ENCODE data around the gene GTPBP8. TPM values are rescaled to one million over a fixed set of nuclear protein-coding genes. Genes with fewer than 3 reads are reported as not detected.

Gene GTPBP8
- total and polyA plus RNA-seq, 2 of the 13 experiments (the other 11 are each of a cell fraction or from before 2014, with no cell fraction given) = 12.5 to 16.7 TPM

DNA sequence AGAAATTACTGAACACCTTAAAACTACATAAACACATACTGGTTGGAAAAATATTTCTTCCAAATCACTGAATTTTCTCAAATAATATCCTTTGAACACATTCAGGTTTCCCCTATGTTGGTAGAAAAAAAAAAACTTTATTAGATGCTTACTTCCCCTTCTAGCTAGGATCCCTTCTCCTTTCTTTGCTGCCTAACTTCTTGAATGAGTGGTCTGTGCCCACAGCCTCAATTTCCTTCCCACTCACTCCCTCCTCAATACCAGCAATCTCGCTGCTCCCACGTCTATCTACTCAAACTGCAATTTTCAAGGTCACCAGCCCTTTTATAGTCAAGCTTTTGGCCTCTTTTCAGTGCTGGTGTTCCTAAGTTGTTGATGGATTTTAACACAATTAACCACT is 24.2 kb upstream of the GTPBP8 start:
- no peaks in the 10 kb centered on the region for H3K27me3 ChIP-seq (ENCODE audit: control insufficient read depth in 1 of 2, insufficient read depth in 2 of 2, low read length in 2 of 2)
- H3K27ac ChIP-seq (ENCODE audit: extremely low read length, insufficient read depth, low read length) = no peak overlapping the region
- no peaks in the 10 kb centered on the region for H3K79me2 ChIP-seq (ENCODE audit: insufficient read depth, low read length)
- H4K20me1 ChIP-seq (ENCODE audit: insufficient read depth, low read length) = no peaks in the 10 kb centered on the region
- no peak overlapping the region for H3K4me2 ChIP-seq (ENCODE audit: low read depth, low read length)
- in situ Hi-C loops (cut with HindIII; ENCODE audit: extremely low pct_ligation_motif_present, low pct_unique_long_range_greater_than_20kb) (no loop called here), intact Hi-C loops (cut with micrococcal nuclease; ENCODE audit: unreplicated experiment) (no loop called here)
- TF ChIP-seq, protein P1, sequence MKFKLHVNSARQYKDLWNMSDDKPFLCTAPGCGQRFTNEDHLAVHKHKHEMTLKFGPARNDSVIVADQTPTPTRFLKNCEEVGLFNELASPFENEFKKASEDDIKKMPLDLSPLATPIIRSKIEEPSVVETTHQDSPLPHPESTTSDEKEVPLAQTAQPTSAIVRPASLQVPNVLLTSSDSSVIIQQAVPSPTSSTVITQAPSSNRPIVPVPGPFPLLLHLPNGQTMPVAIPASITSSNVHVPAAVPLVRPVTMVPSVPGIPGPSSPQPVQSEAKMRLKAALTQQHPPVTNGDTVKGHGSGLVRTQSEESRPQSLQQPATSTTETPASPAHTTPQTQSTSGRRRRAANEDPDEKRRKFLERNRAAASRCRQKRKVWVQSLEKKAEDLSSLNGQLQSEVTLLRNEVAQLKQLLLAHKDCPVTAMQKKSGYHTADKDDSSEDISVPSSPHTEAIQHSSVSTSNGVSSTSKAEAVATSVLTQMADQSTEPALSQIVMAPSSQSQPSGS (CRISPR knock-in tag; IDR thresholded peaks at IDR 0.05) = no peak
- no peak for TF ChIP-seq CENPT (CRISPR knock-in tag; IDR thresholded peaks at IDR 0.05; ENCODE audit: low read depth)
- no peak for TF ChIP-seq KDM2A (CRISPR knock-in tag; IDR thresholded peaks at IDR 0.05; ENCODE audit: borderline replicate concordance, low read depth)
- TF ChIP-seq RNF2 (conservative IDR thresholded peaks at IDR 0.05; ENCODE audit: low read depth) = no peak
- H3K4me3 ChIP-seq (replicated peaks in 1 of 3; ENCODE audit: insufficient read depth in 1 of 3, low read depth in 2 of 3, low read length in 3 of 3) = no peak overlapping the region
- ATAC-seq = no peak
- no peak overlapping the region for H2AFZ ChIP-seq (ENCODE audit: low read length)
- H3K9me3 ChIP-seq (ENCODE audit: low read length) = peaks cover 8% of the 10 kb centered on the region; the same call in 1 of the 2 replicates
- DNase-seq (ENCODE audit: low spot score) = no peak
- no peaks in the 10 kb centered on the region for H3K4me1 ChIP-seq (ENCODE audit: insufficient read depth, low read length)
- no TSS peak for BruUV-seq (replicated peaks)
- no peaks in the 10 kb centered on the region for H3K36me3 ChIP-seq (replicated peaks in 1 of 2; ENCODE audit: control insufficient read depth in 1 of 2, insufficient read depth in 2 of 2, low read length in 2 of 2)
- FAIRE-seq = no peak
- no peak overlapping the region for H3K9ac ChIP-seq (ENCODE audit: insufficient read depth, low read depth, low read length)
- POLR2A ChIA-PET = no interaction called here
- CTCF ChIA-PET (ENCODE audit: low intra/inter-chr PET ratio, low total read pairs) = no interaction called here
- WGBS (ENCODE audit: low lambda C conversion rate) = 3% methylated on average over 2 of the region's 2 CpGs

DNA sequence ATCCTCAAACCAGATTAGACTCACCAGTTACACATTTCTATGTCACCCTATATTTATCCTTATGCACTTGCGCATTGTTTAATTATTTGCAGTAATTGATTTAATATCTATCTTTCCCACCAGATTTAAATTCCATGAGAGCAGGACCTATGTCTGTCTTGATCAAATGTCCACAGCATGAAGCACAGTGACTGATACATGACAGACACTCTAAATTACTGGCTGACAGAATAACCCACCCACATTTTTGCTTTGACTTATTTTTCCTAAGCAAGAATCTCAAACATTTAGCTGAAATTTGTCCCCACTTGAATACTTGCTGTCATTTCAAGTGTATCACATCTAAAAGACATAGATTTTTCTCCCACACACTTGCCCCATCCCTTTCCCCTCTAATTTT is 23.4 kb upstream of the GTPBP8 start:
- FAIRE-seq = no peak
- intact Hi-C loops (cut with micrococcal nuclease; ENCODE audit: unreplicated experiment) = no loop called here
- CTCF ChIA-PET (ENCODE audit: low intra/inter-chr PET ratio, low total read pairs) = no interaction called here
- TF ChIP-seq SP140L (CRISPR knock-in tag; IDR thresholded peaks at IDR 0.05; ENCODE audit: borderline replicate concordance) (no peak), AHR (CRISPR knock-in tag; IDR thresholded peaks at IDR 0.05) (no peak), ZNF570 (CRISPR knock-in tag; IDR thresholded peaks at IDR 0.05; ENCODE audit: borderline replicate concordance) (no peak), NFYB (CRISPR knock-in tag; IDR thresholded peaks at IDR 0.05) (no peak), NR2F2 (IDR thresholded peaks at IDR 0.05; ENCODE audit: borderline replicate concordance, low read depth) (no peak), JUN (CRISPR knock-in tag; IDR thresholded peaks at IDR 0.05) (no peak), HMG20B (CRISPR knock-in tag; conservative IDR thresholded peaks at IDR 0.05) (no peak), ZNF577 (CRISPR knock-in tag; IDR thresholded peaks at IDR 0.05; ENCODE audit: borderline replicate concordance, low read depth) (no peak), PRPF4 (IDR thresholded peaks at IDR 0.05; ENCODE audit: low read depth, low read length, poor library complexity, severe bottlenecking) (no peak)
- TF ChIP-seq, protein P2, sequence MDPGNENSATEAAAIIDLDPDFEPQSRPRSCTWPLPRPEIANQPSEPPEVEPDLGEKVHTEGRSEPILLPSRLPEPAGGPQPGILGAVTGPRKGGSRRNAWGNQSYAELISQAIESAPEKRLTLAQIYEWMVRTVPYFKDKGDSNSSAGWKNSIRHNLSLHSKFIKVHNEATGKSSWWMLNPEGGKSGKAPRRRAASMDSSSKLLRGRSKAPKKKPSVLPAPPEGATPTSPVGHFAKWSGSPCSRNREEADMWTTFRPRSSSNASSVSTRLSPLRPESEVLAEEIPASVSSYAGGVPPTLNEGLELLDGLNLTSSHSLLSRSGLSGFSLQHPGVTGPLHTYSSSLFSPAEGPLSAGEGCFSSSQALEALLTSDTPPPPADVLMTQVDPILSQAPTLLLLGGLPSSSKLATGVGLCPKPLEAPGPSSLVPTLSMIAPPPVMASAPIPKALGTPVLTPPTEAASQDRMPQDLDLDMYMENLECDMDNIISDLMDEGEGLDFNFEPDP (CRISPR knock-in tag; conservative IDR thresholded peaks at IDR 0.05) = no peak
- TF ChIP-seq, protein P3, sequence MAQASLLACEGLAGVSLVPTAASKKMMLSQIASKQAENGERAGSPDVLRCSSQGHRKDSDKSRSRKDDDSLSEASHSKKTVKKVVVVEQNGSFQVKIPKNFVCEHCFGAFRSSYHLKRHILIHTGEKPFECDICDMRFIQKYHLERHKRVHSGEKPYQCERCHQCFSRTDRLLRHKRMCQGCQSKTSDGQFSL (CRISPR knock-in tag; IDR thresholded peaks at IDR 0.05) = no peak
- TF ChIP-seq, protein P4, sequence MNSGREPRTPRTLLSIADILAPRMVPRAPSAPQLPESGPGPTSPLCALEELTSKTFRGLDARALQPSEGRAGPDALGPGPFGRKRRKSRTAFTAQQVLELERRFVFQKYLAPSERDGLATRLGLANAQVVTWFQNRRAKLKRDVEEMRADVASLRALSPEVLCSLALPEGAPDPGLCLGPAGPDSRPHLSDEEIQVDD (CRISPR knock-in tag; IDR thresholded peaks at IDR 0.05; ENCODE audit: borderline replicate concordance) = no peak

More for the DNA sequence above, 23.4 kb upstream of the GTPBP8 start:
- ATAC-seq (no peak), DNase-seq (ENCODE audit: low spot score) (no peak)
- POLR2A ChIA-PET = no interaction called here
- Histone ChIP-seq H3K4me2 (ENCODE audit: low read depth, low read length) (no peak overlapping the region), H3K4me1 (ENCODE audit: insufficient read depth, low read length) (no peaks in the 10 kb centered on the region), H3K36me3 (replicated peaks in 1 of 2; ENCODE audit: control insufficient read depth in 1 of 2, insufficient read depth in 2 of 2, low read length in 2 of 2) (no peaks in the 10 kb centered on the region), H4K20me1 (ENCODE audit: insufficient read depth, low read length) (no peaks in the 10 kb centered on the region), H3K27ac (ENCODE audit: extremely low read length, insufficient read depth, low read length) (no peak overlapping the region), H2AFZ (ENCODE audit: low read length) (no peak overlapping the region), H3K9me3 (ENCODE audit: low read length) (peaks cover 8% of the 10 kb centered on the region; the same call in 1 of the 2 replicates), H3K27me3 (ENCODE audit: control insufficient read depth in 1 of 2, insufficient read depth in 2 of 2, low read length in 2 of 2) (no peaks in the 10 kb centered on the region), H3K4me3 (replicated peaks in 1 of 3; ENCODE audit: insufficient read depth in 1 of 3, low read depth in 2 of 3, low read length in 3 of 3) (no peak overlapping the region), H3K79me2 (ENCODE audit: insufficient read depth, low read length) (no peaks in the 10 kb centered on the region), H3K9ac (ENCODE audit: insufficient read depth, low read depth, low read length) (no peak overlapping the region)
- in situ Hi-C loops (cut with HindIII; ENCODE audit: extremely low pct_ligation_motif_present, low pct_unique_long_range_greater_than_20kb) = no loop called here
- WGBS (ENCODE audit: low lambda C conversion rate) = 13% methylated on average over 1 of the region's 1 CpG
- no TSS peak for BruUV-seq (replicated peaks)
